ENCODE results near the gene PRDM11. TPM values are rescaled to one million over a fixed set of nuclear protein-coding genes. Genes with fewer than 3 reads are reported as not detected.

Gene PRDM11
- total RNA-seq, 2 donors from 2014 or later: 1.2 to 2.0 TPM

- Mint-ChIP-seq H3K4me3 (no peak overlapping the region), H3K27me3 (ENCODE audit: low read depth) (peaks cover 37% of the 10 kb centered on the region), H3K36me3 (ENCODE audit: insufficient read depth in 2 of 2) (no peaks in the 10 kb centered on the region), H3K27ac (no peak overlapping the region), H3K4me1 (ENCODE audit: low read depth) (no peaks in the 10 kb centered on the region), H3K9me3 (no peaks in the 10 kb centered on the region)
- DNase-seq: no peak
- no peak for ATAC-seq (replicated peaks in 1 of 2)
These were observed 32.6 kb downstream of the PRDM11 start for GRCh38 chr11:45178890-45179671.

- Mint-ChIP-seq H3K9me3 (no peaks in the 10 kb centered on the region), H3K4me1 (ENCODE audit: low read depth) (no peaks in the 10 kb centered on the region), H3K4me3 (peak overlapping the region; percentile 77 to 80), H3K27ac (no peak overlapping the region), H3K27me3 (ENCODE audit: low read depth) (peaks cover 37% of the 10 kb centered on the region), H3K36me3 (ENCODE audit: insufficient read depth in 2 of 2) (no peaks in the 10 kb centered on the region)
- ATAC-seq (replicated peaks in 1 of 2): no peak
- no peak for DNase-seq
These were observed 33.3 kb downstream of the PRDM11 start for GRCh38 chr11:45179686-45180178.

DNA sequence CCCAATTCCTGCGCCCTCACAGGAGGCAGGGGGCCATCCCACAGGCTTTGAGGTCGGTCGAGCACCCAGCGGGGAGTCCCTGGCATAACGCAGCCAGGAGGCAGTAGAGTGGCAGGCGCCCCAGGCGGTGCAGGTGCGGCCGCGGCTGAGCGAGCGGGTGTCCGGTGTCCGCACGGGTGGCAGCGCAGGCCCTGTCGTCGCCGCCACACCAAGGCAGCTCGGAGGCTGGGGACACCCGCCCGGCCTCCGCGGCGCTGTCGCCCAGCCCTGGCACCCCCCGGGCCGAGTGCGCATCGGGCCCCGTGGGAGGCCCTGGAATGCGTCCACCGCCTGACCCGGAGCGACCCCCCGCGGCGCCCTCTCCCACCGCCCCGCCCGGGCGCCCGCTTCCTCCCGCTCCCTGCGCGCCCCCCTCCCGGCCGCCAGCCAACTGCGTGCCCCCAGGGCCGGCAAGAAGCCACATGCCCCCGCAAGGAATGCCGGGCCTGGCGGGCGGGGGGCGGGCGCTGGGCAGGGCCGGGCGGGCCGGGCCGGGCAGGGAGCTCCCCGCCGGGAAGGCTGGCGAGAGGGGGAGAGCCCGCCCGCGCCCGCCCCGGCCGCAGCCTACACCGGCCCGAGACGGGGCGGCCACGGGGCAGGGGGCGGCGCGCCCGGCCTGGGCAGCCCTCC, 33.9 kb downstream of the PRDM11 start:
- Mint-ChIP-seq H3K36me3 (ENCODE audit: insufficient read depth in 2 of 2) (no peaks in the 10 kb centered on the region), H3K4me1 (ENCODE audit: low read depth) (no peaks in the 10 kb centered on the region), H3K27ac (no peak overlapping the region), H3K4me3 (peak overlapping the region; percentile 77 to 80), H3K9me3 (no peaks in the 10 kb centered on the region), H3K27me3 (ENCODE audit: low read depth) (peaks cover 31% of the 10 kb centered on the region)
- DNase-seq: peak; percentile 22 to 37
- ATAC-seq (replicated peaks in 1 of 2): peak; percentile 59 to 61

GRCh38 chr11:45180848-45181192, 34.4 kb downstream of the PRDM11 start:
- peaks cover 29% of the 10 kb centered on the region for H3K27me3 Mint-ChIP-seq (ENCODE audit: low read depth)
- H3K4me3 Mint-ChIP-seq: no peak overlapping the region
- DNase-seq (peak; percentile 62 to 67), ATAC-seq (replicated peaks in 1 of 2) (peak; percentile 92 to 95)
- H3K9me3 Mint-ChIP-seq: no peaks in the 10 kb centered on the region
- no peaks in the 10 kb centered on the region for H3K36me3 Mint-ChIP-seq (ENCODE audit: insufficient read depth in 2 of 2)
- H3K4me1 Mint-ChIP-seq (ENCODE audit: low read depth): no peaks in the 10 kb centered on the region
- no peak overlapping the region for H3K27ac Mint-ChIP-seq

- DNase-seq: no peak
- H3K36me3 Mint-ChIP-seq (ENCODE audit: insufficient read depth in 2 of 2): no peaks in the 10 kb centered on the region
- no peak for ATAC-seq (replicated peaks in 1 of 2)
- H3K4me1 Mint-ChIP-seq (ENCODE audit: low read depth): no peaks in the 10 kb centered on the region
- peaks cover 29% of the 10 kb centered on the region for H3K27me3 Mint-ChIP-seq (ENCODE audit: low read depth)
- H3K9me3 Mint-ChIP-seq: no peaks in the 10 kb centered on the region
- H3K4me3 Mint-ChIP-seq: peak overlapping the region; percentile 7 to 53
- H3K27ac Mint-ChIP-seq: no peak overlapping the region
These were observed 34.9 kb downstream of the PRDM11 start for GRCh38 chr11:45181193-45181888.

- Mint-ChIP-seq H3K27me3 (ENCODE audit: low read depth) (peaks cover 29% of the 10 kb centered on the region), H3K36me3 (ENCODE audit: insufficient read depth in 2 of 2) (no peaks in the 10 kb centered on the region), H3K27ac (no peak overlapping the region), H3K9me3 (no peaks in the 10 kb centered on the region), H3K4me3 (peak overlapping the region; percentile 23 to 53), H3K4me1 (ENCODE audit: low read depth) (no peaks in the 10 kb centered on the region)
- no peak for ATAC-seq (replicated peaks in 1 of 2)
- no peak for DNase-seq
These were observed 35.6 kb downstream of the PRDM11 start for GRCh38 chr11:45181889-45182550.

- no peaks in the 10 kb centered on the region for H3K4me1 Mint-ChIP-seq (ENCODE audit: low read depth)
- DNase-seq: peak in 1 of 2 donors; percentile 15
- H3K36me3 Mint-ChIP-seq (ENCODE audit: insufficient read depth in 2 of 2): no peaks in the 10 kb centered on the region
- H3K27ac Mint-ChIP-seq: no peak overlapping the region
- no peak for ATAC-seq (replicated peaks in 1 of 2)
- H3K27me3 Mint-ChIP-seq (ENCODE audit: low read depth): peaks cover 22% of the 10 kb centered on the region
- no peaks in the 10 kb centered on the region for H3K9me3 Mint-ChIP-seq
- no peak overlapping the region for H3K4me3 Mint-ChIP-seq
These were observed 36.5 kb downstream of the PRDM11 start for GRCh38 chr11:45182902-45183301.

- ATAC-seq (replicated peaks in 1 of 2) (no peak), DNase-seq (no peak)
- H3K27me3 Mint-ChIP-seq (ENCODE audit: low read depth): peaks cover 4% of the 10 kb centered on the region
- no peaks in the 10 kb centered on the region for H3K4me1 Mint-ChIP-seq (ENCODE audit: low read depth)
- H3K36me3 Mint-ChIP-seq (ENCODE audit: insufficient read depth in 2 of 2): no peaks in the 10 kb centered on the region
- H3K9me3 Mint-ChIP-seq: no peaks in the 10 kb centered on the region
- no peak overlapping the region for H3K27ac Mint-ChIP-seq
- H3K4me3 Mint-ChIP-seq: no peak overlapping the region
These were observed 38.2 kb downstream of the PRDM11 start for GRCh38 chr11:45184640-45185039.

GRCh38 chr11:45185228-45185729, 38.8 kb downstream of the PRDM11 start:
- Mint-ChIP-seq H3K4me3 (no peak overlapping the region), H3K4me1 (ENCODE audit: low read depth) (no peaks in the 10 kb centered on the region), H3K9me3 (no peaks in the 10 kb centered on the region), H3K27me3 (ENCODE audit: low read depth) (no peaks in the 10 kb centered on the region), H3K36me3 (ENCODE audit: insufficient read depth in 2 of 2) (no peaks in the 10 kb centered on the region), H3K27ac (no peak overlapping the region)
- no peak for DNase-seq
- peak in 1 of 2 donors; percentile 17 for ATAC-seq (replicated peaks in 1 of 2)

GRCh38 chr11:45187375-45187774, 40.9 kb downstream of the PRDM11 start:
- Mint-ChIP-seq H3K4me1 (ENCODE audit: low read depth) (no peaks in the 10 kb centered on the region), H3K9me3 (no peaks in the 10 kb centered on the region), H3K4me3 (no peak overlapping the region), H3K27ac (no peak overlapping the region), H3K36me3 (ENCODE audit: insufficient read depth in 2 of 2) (no peaks in the 10 kb centered on the region), H3K27me3 (ENCODE audit: low read depth) (no peaks in the 10 kb centered on the region)
- DNase-seq: no peak
- no peak for ATAC-seq (replicated peaks in 1 of 2)

GRCh38 chr11:45188127-45188526, 41.7 kb downstream of the PRDM11 start:
- Mint-ChIP-seq H3K27ac (no peak overlapping the region), H3K4me1 (ENCODE audit: low read depth) (no peaks in the 10 kb centered on the region), H3K4me3 (no peak overlapping the region), H3K9me3 (no peaks in the 10 kb centered on the region), H3K27me3 (ENCODE audit: low read depth) (no peaks in the 10 kb centered on the region), H3K36me3 (ENCODE audit: insufficient read depth in 2 of 2) (no peaks in the 10 kb centered on the region)
- no peak for DNase-seq
- no peak for ATAC-seq (replicated peaks in 1 of 2)

DNA sequence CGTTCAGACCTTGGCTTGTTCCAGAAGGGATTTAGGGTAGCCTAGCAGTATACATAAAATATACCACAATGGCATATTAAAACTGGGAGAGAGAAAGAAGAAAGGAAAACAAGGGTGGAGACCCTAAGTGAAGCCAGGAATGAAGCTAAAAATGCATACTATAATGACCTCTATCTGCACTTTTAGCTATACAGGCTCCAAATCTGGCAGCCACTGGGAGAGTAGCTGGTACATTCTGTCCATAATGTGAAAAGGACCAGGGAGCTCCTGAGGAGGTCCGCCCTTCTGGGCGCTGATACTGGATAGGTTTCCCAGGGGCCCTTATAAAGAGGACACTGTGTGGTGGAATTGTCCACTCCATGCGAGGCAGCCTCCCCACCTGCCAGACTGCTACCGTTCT, 42.8 kb downstream of the PRDM11 start:
- DNase-seq: no peak
- ATAC-seq (replicated peaks in 1 of 2): no peak
- no peak overlapping the region for H3K27ac Mint-ChIP-seq
- H3K36me3 Mint-ChIP-seq (ENCODE audit: insufficient read depth in 2 of 2): no peaks in the 10 kb centered on the region
- no peaks in the 10 kb centered on the region for H3K27me3 Mint-ChIP-seq (ENCODE audit: low read depth)
- H3K4me1 Mint-ChIP-seq (ENCODE audit: low read depth): no peaks in the 10 kb centered on the region
- H3K9me3 Mint-ChIP-seq: no peaks in the 10 kb centered on the region
- H3K4me3 Mint-ChIP-seq: no peak overlapping the region

DNA sequence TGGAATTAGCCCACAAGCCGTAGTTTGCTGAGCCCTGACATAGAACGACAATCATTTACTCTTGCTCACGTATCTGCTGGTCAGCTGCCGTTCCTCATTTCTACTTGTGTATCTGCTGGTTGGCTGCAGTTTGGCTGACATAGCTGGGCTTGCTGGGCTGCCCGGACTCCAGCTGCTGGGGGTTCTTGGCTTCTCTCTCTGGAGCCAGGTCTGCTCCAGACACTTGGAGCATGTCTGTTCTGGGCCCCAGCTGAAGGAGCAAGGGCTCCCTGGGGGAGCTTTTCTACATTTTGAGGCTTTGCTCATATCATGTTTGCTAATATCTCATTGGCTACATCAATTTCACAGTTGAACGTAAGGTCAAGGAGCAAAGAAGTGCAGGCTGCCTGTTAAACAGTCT, 47.3 kb downstream of the PRDM11 start:
- no peak for ATAC-seq (replicated peaks in 1 of 2)
- no peak for DNase-seq
- Mint-ChIP-seq H3K27me3 (ENCODE audit: low read depth) (no peaks in the 10 kb centered on the region), H3K36me3 (ENCODE audit: insufficient read depth in 2 of 2) (no peaks in the 10 kb centered on the region), H3K9me3 (no peaks in the 10 kb centered on the region), H3K4me1 (ENCODE audit: low read depth) (no peaks in the 10 kb centered on the region), H3K4me3 (no peak overlapping the region), H3K27ac (no peak overlapping the region)
